ENCODE measurements around the gene STRA6.

STRA6 gene

GRCh38 chr15:74133694-74134386, 68.7 kb downstream of the STRA6 start:
- no peak for DNase-seq (ENCODE audit: low read depth in 2 of 2, low spot score in 1 of 2)

GRCh38 chr15:74132681-74133651, 69.6 kb downstream of the STRA6 start:
- no peak for DNase-seq (ENCODE audit: low read depth in 2 of 2, low spot score in 1 of 2)

- DNase-seq (ENCODE audit: low read depth in 2 of 2, low spot score in 1 of 2), result no peak
These were observed 70.8 kb downstream of the STRA6 start for GRCh38 chr15:74131628-74132413.

- DNase-seq (ENCODE audit: low read depth in 2 of 2, low spot score in 1 of 2), result no peak
These were observed 71.5 kb downstream of the STRA6 start for GRCh38 chr15:74130849-74131627.

- no peak for DNase-seq (ENCODE audit: low read depth in 2 of 2, low spot score in 1 of 2)
These were observed 72.3 kb downstream of the STRA6 start, which contains the start of gene ISLR2 for GRCh38 chr15:74130155-74130848. ISLR2 (plus strand) TSS chr15:74130586; CDS start chr15:74132755, 2,169 bp downstream.

GRCh38 chr15:74129586-74130154, 72.9 kb downstream of the STRA6 start:
- DNase-seq (ENCODE audit: low read depth in 2 of 2, low spot score in 1 of 2), result no peak
